GM18507 (cell line): ENCODE data around the gene SLC22A1.
"Not testable (repeated sequence)": the region's sequence is repeated elsewhere in the genome, so short reads cannot be mapped to it uniquely, and the experiment has no call there.

ENCODE experiments used
- DNase-seq: peaks from one replicate; pipeline ENCODE4 v3.0.0; 2011; ENCODE audit warnings: low read depth; ENCODE audit not compliant: insufficient read length; ENCODE audit errors: extremely low spot score
- FAIRE-seq: peaks from 2 replicates; lab custom pipeline; 2011; peaks lifted over from hg19 to GRCh38; lab: Jason Lieb, UNC

Gene SLC22A1

GRCh38 chr6:160092176-160092575 lies 29.4 kb upstream of the SLC22A1 start:
- not testable (repeated sequence) for FAIRE-seq

DNA sequence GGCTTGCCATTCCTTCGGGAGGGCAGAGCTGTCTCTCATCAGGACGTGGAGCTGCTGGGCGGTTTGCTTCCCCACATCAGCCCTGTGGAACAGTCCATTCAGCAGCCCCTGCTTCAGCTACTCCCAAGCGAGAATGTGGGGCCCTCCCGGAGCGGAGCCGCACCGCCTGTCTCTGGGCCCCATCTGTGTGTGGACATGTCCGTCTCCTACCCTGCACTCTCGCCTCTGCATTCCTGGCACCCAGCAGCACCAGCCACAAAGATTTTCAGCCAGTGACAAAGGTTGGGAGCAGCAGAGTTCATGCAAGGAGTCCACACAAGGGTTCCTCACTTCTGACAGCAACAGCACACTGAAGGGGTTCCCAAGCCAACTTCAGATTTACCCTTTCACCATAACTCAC lies 29.0 kb upstream of the SLC22A1 start:
- no peak for DNase-seq
- FAIRE-seq: no peak

More at GRCh38 chr6:160092176-160092575, 29.4 kb upstream of the SLC22A1 start:
- not testable (repeated sequence) for DNase-seq

GRCh38 chr6:160093061-160093460 lies 28.6 kb upstream of the SLC22A1 start:
- no peak for FAIRE-seq
- DNase-seq: no peak

DNA sequence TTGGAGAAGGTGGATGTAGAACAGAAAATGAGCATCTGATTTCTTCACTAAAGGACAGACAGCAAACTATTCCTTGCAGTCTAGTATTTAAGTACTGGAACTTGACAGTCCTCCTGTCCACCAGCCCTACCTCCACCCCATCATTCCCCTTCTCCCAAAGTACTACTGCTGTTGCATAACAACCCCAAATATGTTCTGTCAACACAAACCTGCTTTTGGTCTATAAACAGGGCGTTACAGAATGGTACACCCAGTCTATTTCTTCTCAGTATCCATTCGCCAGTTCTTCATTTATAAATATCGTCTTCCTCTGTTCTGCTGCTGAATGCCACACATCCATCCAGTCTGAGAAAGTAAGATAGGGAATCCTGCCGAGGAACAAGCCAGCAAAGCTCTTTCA lies 27.7 kb upstream of the SLC22A1 start:
- no peak for DNase-seq
- no peak for FAIRE-seq

GRCh38 chr6:160095146-160095845 lies 26.3 kb upstream of the SLC22A1 start:
- FAIRE-seq (no peak), DNase-seq (no peak)

- DNase-seq (no peak), FAIRE-seq (no peak)
Observed at GRCh38 chr6:160101277-160102205, 20.1 kb upstream of the SLC22A1 start.

GRCh38 chr6:160102399-160102798 lies 19.2 kb upstream of the SLC22A1 start:
- FAIRE-seq: no peak

DNA sequence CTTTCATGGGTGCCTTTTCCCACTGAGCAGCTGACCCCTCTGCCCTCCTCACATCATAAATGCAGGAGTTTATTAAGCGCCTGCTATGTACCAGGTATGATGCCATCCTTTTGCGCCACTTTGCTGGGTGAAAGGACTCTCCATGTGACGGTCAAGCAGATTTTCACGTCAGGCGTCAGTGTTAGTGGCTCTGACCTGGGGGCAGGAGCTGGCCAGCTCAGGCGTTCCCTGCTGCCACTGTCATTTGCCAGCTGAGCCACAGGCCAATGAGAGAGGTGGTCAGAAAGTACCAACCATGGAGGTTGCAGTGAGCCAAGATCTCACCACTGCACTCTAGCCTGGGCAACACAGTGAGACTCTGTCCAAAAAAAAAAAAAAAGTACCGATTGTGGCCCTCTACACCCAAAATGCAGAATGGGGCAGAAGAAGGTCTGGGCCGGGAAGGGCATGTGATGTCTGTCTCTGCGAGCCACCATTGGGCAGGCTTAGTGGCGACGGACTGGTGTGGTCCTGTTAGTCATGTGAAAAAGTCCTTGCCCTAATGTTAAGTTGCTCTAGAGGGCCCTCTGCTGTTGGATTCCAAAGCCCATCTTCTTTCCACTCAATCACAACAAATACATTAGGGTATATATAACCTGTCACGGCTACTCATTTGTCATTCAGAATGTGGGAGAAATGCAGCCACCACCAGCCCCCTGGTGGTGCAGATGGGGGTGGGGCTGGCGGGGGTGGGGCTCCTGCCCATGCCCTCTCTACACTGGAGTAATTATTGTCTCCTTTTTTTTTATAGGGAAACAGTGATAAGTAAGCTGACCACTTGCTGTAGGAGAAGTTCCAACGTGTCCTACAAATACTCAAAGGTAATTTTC lies 18.4 kb upstream of the SLC22A1 start:
- FAIRE-seq (peak; percentile 33), DNase-seq (no peak)

More at GRCh38 chr6:160102399-160102798, 19.2 kb upstream of the SLC22A1 start:
- DNase-seq: no peak

- no peak for FAIRE-seq
Observed at GRCh38 chr6:160103825-160104100, 17.9 kb upstream of the SLC22A1 start.

DNA sequence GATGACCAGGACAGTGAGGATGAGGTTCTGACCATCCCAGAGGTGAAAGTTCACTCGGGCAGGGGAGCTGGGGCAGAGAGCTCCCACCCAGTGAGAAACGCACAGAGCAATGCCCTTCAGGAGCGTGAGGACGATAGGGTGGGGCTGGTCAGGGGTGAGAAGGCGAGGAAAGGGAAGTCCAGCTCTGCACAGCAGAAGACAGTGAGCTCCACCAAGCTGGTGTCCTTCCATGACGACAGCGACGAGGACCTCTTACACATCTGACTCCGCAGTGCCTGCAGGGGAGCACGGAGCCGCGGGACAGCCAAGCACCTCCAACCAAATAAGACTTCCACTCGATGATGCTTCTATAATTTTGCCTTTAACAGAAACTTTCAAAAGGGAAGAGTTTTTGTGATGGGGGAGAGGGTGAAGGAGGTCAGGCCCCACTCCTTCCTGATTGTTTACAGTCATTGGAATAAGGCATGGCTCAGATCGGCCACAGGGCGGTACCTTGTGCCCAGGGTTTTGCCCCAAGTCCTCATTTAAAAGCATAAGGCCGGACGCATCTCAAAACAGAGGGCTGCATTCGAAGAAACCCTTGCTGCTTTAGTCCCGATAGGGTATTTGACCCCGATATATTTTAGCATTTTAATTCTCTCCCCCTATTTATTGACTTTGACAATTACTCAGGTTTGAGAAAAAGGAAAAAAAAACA lies 16.6 kb upstream of the SLC22A1 start:
- no peak for FAIRE-seq
- no peak for DNase-seq

More at GRCh38 chr6:160103825-160104100, 17.9 kb upstream of the SLC22A1 start:
- no peak for DNase-seq

- FAIRE-seq: no peak
- DNase-seq: no peak
Observed at GRCh38 chr6:160106010-160106409, 15.6 kb upstream of the SLC22A1 start.

- DNase-seq (no peak), FAIRE-seq (no peak)
Observed at GRCh38 chr6:160106701-160107100, 14.9 kb upstream of the SLC22A1 start.

DNA sequence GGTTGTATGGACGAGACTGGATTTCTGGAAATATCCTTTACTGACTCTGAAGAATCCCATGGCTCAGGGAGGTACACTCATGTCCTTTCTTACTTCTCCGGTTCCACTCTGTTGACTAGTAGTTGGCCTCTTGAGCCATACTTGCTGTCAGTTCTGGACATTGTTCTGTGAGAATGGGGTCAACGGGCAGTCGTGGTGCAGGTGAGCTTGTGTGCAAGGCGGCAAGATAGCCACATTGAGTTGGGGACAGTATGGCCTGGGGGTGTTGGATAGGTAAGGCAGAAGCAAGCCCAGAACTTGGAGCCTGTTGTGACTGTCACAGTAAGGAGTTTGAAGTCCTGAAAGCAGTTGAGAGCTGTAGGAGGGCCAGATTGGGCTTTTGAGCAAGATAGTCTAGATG lies 13.5 kb upstream of the SLC22A1 start:
- FAIRE-seq: no peak
- no peak for DNase-seq

DNA sequence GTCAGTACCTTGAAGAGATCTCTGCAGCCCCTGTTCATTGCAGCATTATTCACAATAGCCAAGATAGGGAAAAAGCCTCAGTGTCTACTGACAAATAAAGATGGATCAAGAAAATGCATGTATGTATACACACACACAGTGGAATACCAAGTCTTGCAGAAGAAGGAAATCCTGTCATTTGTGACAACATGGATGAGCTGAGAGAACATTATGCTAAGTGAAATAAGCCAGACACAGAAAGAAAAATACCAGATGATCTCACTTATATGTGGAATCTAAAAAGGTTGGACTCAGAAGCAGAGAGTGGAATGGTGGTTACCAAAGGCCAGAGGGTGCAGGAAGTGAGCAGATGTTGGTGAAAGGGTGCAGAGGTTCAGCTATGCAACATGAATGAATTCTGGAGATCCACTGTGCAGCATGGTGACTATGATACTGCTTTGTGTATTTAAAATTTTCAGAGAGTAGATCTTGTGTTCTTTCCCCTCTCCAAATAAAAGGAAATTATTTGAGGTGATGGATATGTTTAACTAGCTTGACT lies 11.0 kb upstream of the SLC22A1 start:
- no peak for FAIRE-seq
- no peak for DNase-seq

GRCh38 chr6:160111806-160112205 lies 9.8 kb upstream of the SLC22A1 start:
- DNase-seq (no peak), FAIRE-seq (no peak)

DNA sequence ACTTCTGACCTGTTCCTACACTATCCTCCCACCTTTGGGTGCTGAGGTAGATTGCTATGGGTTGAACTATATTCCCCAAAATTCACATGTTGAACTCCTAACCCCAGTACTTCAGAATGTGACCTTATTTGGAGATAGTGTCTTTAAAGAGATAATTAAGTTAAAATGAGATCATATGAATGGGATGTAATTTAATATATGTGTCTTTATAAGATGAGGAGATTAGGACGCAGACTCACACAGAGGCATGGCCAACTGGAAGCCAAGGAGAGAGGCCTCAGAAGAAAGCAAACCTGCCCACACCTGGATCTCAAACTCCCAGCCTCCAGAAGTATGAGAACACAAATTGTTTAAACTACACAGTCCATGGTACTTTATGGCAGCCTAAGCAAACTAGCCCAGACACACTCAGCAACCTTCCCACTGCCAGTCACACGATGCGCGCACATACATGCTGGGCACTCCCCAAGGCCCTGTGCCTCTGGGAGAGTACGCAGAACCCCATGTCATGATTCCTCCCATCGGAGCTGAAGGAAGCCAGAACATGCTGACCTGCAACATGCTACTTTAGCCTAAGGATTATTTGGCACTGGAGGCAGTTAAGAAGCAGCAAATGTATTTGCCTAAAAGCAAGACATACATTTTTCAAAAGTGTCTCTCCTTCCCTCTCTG lies 8.9 kb upstream of the SLC22A1 start:
- no peak for FAIRE-seq
- DNase-seq: no peak

DNA sequence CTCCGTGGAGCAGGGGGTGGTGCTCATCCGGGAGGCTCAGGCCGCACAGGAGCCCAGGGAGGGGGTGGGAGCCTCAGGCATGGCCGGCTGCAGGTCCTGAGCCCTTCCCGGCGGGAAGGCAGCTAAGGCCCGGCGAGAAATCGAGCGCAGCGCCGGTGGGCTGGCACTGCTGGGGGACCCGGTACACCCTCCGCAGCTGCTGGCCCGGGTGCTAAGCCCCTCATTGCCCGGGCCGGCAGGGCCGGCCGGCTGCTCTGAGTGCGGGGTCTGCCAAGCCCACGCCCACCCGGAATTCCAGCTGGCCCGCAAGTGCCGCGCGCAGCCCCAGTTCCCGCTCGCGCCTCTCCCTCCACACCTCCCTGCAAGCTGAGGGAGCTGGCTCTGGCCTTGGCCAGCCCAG lies 7.1 kb upstream of the SLC22A1 start:
- not testable (repeated sequence) for FAIRE-seq

GRCh38 chr6:160115421-160115820 lies 6.2 kb upstream of the SLC22A1 start:
- DNase-seq (no peak), FAIRE-seq (no peak)

More for the DNA sequence above, 7.1 kb upstream of the SLC22A1 start:
- DNase-seq: not testable (repeated sequence)

GRCh38 chr6:160116411-160116810 lies 5.2 kb upstream of the SLC22A1 start:
- DNase-seq (no peak), FAIRE-seq (no peak)
